ENCODE data around the gene NTN4.

NTN4 gene

GRCh38 chr12:95651681-95652080 is 138.9 kb downstream of the NTN4 start:
- DNase-seq, result no peak

GRCh38 chr12:95648990-95649791 is 141.4 kb downstream of the NTN4 start:
- no peak for DNase-seq

GRCh38 chr12:95646781-95647190 is 143.8 kb downstream of the NTN4 start:
- no peak for DNase-seq

- DNase-seq, result no peak
These were observed 147.3 kb downstream of the NTN4 start for GRCh38 chr12:95643256-95643655.

GRCh38 chr12:95642583-95642982 is 148.0 kb downstream of the NTN4 start:
- DNase-seq, result no peak

- no peak for DNase-seq
These were observed 149.1 kb downstream of the NTN4 start for GRCh38 chr12:95641299-95641952.

- no peak for DNase-seq
These were observed 150.0 kb downstream of the NTN4 start for GRCh38 chr12:95640516-95640915.

- DNase-seq, result no peak
These were observed 153.0 kb downstream of the NTN4 start for GRCh38 chr12:95637471-95638155.

- no peak for DNase-seq
These were observed 153.6 kb downstream of the NTN4 start for GRCh38 chr12:95637010-95637409.

GRCh38 chr12:95634622-95635621 is 155.6 kb downstream of the NTN4 start:
- no peak for DNase-seq

- no peak for DNase-seq
These were observed 156.7 kb downstream of the NTN4 start for GRCh38 chr12:95633732-95634465.

GRCh38 chr12:95633049-95633731 is 157.4 kb downstream of the NTN4 start:
- no peak for DNase-seq

GRCh38 chr12:95630496-95630895 is 160.1 kb downstream of the NTN4 start:
- DNase-seq, result no peak

- no peak for DNase-seq
These were observed 161.2 kb downstream of the NTN4 start for GRCh38 chr12:95629392-95629791.

- DNase-seq, result no peak
These were observed 163.7 kb downstream of the NTN4 start for GRCh38 chr12:95626854-95627253.

GRCh38 chr12:95625012-95625411 is 165.6 kb downstream of the NTN4 start:
- DNase-seq, result no peak

GRCh38 chr12:95624589-95624988 is 166.0 kb downstream of the NTN4 start:
- DNase-seq, result no peak

GRCh38 chr12:95623554-95624170 is 166.9 kb downstream of the NTN4 start:
- no peak for DNase-seq

- no peak for DNase-seq
These were observed 167.7 kb downstream of the NTN4 start for GRCh38 chr12:95622879-95623278.

GRCh38 chr12:95621725-95622124 is 168.8 kb downstream of the NTN4 start:
- no peak for DNase-seq

GRCh38 chr12:95620171-95620570 is 170.4 kb downstream of the NTN4 start:
- no peak for DNase-seq

All from NCI-H1105 treated with DMSO at 0.1 percent for 48 hours (cell line).